Stimulated activated CD4-positive, alpha-beta T cell treated with anti-CD3 and anti-CD28 coated beads, Interleukin-15, amount 100 ng/mL, for 24 hours (primary cell): ENCODE data around the gene CRYBB2.
"Not testable (repeated sequence)": the region's sequence is repeated elsewhere in the genome, so short reads cannot be mapped to it uniquely, and the experiment has no call there.

Experiments
- DNase-seq: peaks from one replicate; pipeline ENCODE4 v3.0.0-alpha.2; 2020

Gene CRYBB2

DNA sequence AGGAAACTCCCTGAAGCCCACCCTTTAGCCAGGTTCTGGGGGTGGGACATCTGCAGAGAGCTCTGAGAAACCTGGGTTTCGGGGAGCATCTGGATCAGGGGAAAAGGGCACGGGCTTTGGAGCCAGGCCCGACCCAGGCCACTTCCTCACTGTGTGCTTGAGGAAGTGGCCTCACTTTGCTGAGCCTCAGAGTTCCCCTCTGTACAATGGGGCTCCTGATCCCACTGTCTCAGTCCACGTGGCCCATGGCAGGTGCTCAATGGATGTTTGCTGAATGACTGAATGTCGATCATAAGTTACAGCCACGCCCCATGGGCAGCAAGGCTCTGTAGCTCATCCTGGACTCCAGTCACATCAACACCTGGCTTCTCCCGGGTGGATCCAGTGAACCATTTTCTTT is 18.5 kb upstream of the CRYBB2 start:
- DNase-seq = no peak

DNA sequence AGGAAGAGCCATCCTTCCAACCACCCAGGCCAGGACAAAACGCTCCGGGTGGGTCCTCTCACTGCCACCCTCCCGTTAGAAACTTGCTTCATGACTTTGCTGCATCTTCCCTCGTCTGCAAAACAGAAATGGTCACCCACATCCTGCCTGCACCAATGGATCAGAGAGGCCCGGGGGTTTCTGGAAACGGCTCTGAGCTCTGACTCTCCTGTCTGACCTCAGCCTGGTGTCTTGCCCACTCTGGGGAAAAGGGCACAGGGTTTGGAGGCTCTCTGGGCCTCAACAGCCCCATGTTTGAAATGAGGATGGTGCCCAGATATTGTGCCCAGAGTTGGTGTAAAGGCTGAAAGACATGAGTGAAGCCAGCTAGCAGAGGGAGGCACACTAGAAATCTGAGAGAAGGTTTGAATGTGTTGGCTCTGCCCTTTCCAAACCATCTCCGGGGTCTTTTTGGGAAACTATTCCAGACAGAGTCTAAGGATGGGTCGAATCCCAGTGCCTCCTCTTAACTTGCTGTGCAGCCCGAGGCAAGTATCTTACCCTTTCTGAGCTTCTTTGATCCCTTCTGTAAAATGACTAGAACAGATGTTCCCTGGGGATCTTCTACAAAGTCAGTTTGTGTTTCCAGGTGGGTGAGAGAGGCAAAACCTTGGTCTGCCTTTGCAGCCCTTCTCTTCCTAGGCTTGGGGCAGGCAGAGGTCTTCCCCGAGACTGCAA is 17.7 kb upstream of the CRYBB2 start:
- no peak for DNase-seq

GRCh38 chr22:25202290-25202921 is 17.0 kb upstream of the CRYBB2 start:
- DNase-seq = peak; percentile 68

DNA sequence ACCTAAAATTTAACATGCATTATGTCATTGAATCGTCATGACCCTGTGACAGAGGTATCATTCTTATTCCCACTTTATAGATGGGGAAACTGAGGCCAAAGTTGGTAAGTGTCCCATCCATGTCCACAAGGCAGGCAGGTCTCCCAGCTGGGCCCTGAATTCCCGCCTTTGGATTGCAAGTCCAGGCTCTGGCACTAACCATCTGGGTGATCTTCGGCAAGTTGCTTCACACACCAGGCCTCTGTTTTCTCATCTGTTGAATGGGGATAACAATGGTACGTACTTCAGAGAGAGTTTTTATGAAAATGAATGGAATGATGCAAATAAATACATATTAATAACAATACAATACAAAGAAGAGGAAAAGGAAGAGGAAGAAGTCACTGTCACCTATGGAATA is 16.4 kb upstream of the CRYBB2 start:
- DNase-seq = no peak

DNA sequence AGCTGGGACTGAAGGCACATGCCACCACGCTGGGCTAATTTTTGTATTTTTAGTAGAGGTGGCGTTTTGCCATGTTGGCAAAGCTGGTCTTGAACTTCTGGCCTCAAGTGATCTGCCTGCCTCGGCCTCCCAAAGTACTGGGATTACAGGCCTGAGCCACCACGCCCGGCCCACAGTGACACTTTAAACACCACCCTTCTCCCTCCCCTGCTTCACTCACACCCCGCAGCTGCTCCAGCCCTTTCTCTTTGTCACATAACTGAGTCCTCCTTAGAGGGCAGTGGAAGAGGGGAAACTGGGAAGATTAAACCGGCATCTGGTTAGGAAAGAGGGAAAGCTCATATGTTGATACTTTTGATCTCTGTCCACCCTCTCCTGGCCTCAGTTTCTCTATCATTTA is 14.9 kb upstream of the CRYBB2 start:
- DNase-seq = not testable (repeated sequence)

- DNase-seq = no peak
Observed at GRCh38 chr22:25205847-25206246, 13.6 kb upstream of the CRYBB2 start.

GRCh38 chr22:25206998-25207397 is 12.4 kb upstream of the CRYBB2 start:
- DNase-seq = no peak

DNA sequence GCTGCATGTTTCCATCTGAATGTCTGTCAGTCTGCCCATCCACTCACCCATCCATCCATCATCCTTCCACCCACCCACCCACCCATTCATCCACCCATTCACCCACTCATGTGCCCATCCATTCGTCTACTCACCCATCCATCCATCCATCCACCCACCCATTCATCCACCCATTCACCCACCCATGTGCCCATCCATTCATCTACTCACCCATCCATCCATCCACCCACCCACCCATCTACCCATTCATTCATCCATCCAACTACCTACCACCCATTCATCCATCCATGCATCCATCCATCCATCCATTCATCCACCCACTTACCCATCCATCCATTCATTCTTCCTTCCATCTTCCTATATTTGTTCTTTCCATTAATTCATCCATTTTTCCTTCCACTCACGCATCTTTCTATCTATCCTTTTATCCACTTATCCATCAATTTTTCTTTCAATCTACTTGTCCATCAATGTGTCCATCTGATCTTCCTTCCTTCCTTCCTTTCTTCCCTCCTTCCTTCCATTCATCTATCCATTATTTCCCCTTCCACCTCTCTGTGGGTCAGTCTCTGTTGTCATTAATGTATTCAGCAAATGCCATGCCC is 11.8 kb upstream of the CRYBB2 start:
- no peak for DNase-seq

- DNase-seq = no peak
Observed at GRCh38 chr22:25208328-25208727, 11.1 kb upstream of the CRYBB2 start.

DNA sequence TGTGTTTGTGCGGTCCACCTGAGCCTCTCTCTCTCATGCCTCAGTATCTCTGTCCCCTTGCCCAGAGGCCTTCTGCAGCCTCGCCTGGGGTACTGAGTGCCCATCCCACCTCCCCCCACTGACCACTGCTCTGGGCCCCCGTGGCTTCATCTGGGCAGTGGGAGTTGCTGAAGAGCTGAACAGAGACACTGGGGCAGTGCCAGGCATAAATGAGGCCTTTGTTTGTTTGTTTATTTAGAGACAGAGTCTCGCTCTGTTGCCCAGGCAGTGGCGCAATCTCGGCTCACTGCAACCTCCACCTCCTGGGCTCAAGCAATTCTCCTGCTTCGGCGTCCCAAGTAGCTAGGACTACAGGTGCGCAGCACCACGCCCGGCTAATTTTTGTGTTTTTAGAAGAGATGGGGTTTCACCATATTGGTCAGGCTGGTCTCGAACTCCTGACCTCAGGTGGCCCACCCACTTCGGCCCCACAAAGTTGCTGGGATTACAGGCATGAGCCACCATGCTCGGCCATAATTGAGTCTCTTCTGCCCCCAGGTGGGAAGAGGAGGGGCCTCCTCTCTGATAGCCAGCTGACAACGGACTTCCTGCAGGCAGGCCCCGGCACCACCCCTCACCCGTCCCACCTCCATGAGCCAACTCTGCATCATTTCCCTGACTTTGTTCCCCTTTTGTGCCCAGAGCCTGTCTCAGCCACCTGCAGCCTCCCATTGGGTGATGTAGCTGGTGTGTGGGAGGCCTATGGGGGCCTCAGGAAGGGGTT is 10.5 kb upstream of the CRYBB2 start:
- no peak for DNase-seq

- DNase-seq = no peak
Observed at GRCh38 chr22:25210793-25211192, 8.6 kb upstream of the CRYBB2 start.

DNA sequence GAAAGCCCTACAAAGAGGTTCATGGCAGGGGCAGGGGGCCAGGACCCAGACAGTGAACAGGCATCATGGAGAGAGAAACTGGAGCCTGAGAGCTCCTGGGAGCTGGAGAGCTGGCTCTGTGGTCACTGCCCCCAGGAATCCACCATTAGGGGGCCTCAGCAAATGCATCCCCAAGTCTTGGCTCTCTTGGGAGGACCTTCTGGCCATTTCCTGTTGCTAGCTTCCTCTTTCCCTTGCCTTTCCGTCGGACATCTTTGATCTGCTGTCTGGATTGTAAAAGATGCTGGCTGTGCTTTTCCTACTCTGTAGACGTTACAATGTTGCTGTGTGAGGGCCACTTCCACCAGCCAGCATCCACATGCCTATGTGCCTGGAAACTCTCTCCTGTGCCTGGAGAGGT is 7.1 kb upstream of the CRYBB2 start:
- no peak for DNase-seq

GRCh38 chr22:25213221-25213620 is 6.2 kb upstream of the CRYBB2 start:
- no peak for DNase-seq

GRCh38 chr22:25216230-25216629 is 3.2 kb upstream of the CRYBB2 start:
- DNase-seq = no peak

DNA sequence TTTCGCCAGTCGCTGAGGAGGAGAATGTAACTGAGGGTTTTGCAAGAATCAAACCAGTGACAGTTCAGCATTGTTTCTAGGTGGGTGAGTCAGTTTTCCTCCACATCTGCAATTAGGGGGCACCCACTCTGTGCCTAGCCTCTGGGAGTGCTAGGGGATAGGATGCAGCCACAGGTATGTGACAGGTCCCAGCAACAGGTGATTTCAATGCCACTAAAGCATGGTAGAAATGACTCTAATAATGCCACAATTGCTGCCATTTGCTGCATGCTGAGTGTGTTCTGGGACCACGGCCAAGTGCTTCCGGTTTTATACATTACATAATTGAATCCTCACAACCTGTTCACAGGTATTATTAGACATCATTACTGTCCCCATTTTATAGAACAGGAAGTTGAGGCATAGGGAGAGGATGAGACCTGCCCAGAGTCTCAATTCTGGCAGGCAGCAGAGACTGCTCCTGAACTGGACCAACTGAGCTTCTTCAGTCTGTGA is 556 bp downstream of the CRYBB2 start:
- no peak for DNase-seq

GRCh38 chr22:25221790-25222189 is 2.4 kb downstream of the CRYBB2 start:
- DNase-seq = no peak

DNA sequence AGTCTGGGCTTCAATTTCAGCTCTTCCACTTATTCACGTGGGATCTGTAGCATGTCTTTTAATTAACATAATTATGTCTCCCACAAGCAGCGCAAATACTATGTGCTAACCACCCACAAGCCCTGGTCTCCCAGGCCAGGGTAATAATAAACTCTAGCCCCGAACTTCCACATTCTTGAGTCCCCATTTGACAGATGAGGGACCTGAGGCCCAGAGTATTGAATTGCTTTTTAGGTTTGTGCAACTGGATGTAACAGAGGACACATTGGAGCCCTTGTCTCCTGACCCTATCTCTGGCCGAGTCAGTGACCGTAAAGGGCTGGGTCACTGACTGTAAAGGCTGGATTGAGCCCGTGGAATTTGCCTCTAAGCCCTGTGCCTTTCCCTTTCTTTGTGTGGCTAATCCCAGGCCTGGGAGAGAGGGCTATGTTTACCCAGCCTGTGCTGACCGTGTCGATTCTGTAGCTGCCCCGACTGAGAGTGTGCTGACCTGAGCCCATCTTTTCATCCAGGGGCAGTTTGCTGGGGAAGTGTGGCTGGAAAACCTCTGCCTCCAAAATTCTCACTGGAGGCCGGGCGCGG is 3.9 kb downstream of the CRYBB2 start:
- no peak for DNase-seq

DNA sequence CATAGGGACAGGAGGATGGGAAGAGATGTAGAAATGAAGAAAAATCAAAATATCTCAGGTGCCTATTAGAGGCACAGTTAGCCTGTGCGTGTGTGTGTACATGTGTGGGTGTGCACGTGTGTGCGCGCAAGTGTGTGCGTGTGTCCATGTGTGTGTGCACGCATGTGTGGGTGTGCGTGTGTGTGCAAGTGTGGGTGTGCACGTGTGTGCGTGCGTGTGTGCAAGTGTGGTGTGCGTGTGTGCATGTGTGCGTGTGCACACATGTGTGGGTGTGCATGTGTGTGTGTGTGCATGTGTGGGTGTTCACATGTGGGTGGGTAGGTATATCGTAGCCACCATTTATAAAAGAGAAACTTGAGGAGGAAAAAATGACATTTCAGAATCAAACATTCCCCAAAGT is 9.4 kb downstream of the CRYBB2 start:
- DNase-seq = no peak

DNA sequence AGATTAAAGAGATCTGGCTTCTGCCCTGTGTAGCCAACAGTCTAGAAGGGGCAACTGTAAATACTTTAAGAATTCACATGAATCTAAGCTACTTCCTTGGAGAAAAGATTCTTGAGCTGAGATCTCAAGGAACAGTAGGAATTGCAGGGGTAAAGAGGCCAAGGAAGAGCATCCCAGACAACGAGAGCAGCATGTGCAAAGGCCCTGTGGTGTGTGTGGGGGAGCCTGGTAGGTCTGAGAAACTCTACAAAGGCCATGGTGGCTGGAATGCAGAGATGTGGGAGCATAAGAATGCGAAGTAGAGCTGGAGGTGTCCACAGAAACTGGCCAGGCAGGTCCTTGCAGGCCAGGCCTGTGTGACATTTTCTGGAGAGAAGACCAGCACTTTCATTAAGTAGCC is 11.3 kb downstream of the CRYBB2 start:
- DNase-seq = not testable (repeated sequence)

GRCh38 chr22:25232301-25232700 is 12.9 kb downstream of the CRYBB2 start:
- DNase-seq = no peak

DNA sequence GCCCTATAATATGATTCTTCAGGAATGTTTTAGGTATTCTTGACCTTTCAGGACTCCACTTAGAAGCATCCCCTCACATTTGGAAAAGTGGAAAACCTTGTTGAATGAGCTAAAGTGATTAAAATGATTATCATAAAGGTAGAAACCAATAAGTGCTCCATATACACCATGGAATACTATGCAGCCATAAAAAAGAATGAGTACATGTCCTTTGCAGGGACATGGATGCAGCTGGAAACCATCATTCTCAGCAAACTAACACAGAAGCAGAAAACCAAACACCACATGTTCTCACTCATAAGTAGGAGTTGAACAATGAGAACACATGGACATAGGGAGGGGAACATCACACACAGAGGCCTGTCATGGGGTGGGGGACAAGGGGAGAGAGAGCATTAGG is 14.3 kb downstream of the CRYBB2 start:
- DNase-seq = not testable (repeated sequence)

DNA sequence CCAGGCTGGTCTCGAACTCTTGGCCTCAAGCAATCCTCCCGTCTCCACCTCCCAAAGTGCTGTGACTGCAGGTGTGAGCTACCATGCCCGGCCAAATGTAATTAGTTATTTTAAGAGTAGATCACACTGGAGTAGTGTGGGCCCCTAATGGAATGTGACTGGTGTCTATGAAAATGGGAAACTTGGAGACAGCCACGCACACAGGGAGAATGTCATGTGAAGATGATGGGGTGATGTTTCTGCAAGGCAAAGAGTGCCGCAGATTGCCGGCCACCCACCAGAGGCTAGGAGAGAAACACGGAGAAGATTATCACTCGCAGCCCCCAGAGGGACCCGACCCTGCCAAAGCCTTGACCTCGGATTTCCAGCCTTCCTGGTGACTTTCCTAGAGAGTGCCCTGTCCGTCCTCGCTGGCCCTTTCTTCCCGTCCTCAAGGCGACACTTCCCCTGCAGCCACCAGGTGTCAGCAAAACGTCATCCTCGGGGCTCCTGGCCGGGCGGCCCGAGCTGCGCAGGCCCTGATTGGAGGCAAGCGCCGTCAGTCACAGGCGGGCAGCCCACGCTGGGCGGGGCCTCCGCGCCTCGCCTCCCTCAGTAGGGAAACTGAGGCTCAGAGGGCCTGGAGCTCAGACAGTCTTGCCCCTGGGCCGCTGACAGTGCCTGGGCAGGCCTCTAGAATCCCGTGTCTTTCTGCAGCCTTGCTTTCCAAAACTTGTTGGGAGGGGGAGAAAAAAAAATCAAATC is 16.3 kb downstream of the CRYBB2 start:
- peak; percentile 85 for DNase-seq
